ENCODE results near the gene ZNF625.

GRCh38 chr19:12141405-12141736 is 15.2 kb downstream of the ZNF625 start:
- TF ChIP-seq ZNF274 (IDR thresholded peaks at IDR 0.05; ENCODE audit: low read depth, low read length) (no peak), YY1 (IDR thresholded peaks at IDR 0.05; ENCODE audit: insufficient read depth, insufficient read length) (no peak), SUZ12 (IDR thresholded peaks at IDR 0.05; ENCODE audit: extremely low read depth, insufficient read depth, insufficient read length) (no peak)

Data from NT2/D1 (cell line).